Glutamatergic neuron (in vitro differentiated cells): ENCODE measurements around the gene DLEU7. TPM values are rescaled to one million over a fixed set of nuclear protein-coding genes. Genes with fewer than 3 reads are reported as not detected.

Experiments used
- DNase-seq: peaks from one replicate; pipeline ENCODE4 v3.0.0; 2022
- H3K27ac Mint-ChIP-seq: one replicate; pipeline ENCODE4 v1.8.0; 2020; ENCODE audit warnings: mild to moderate bottlenecking, mixed read lengths, inconsistent platforms; ENCODE audit not compliant: unreplicated experiment
- H3K27me3 Mint-ChIP-seq: one replicate; pipeline ENCODE4 v1.8.0; 2020; ENCODE audit warnings: mild to moderate bottlenecking, moderate library complexity, mixed read lengths, inconsistent platforms; ENCODE audit not compliant: unreplicated experiment
- H3K36me3 Mint-ChIP-seq: one replicate; pipeline ENCODE4 v1.8.0; 2020; ENCODE audit warnings: mild to moderate bottlenecking, mixed read lengths, inconsistent platforms; ENCODE audit not compliant: unreplicated experiment
- H3K4me1 Mint-ChIP-seq: one replicate; pipeline ENCODE4 v1.8.0; 2020; ENCODE audit warnings: mild to moderate bottlenecking, low read depth, mixed read lengths, inconsistent platforms; ENCODE audit not compliant: unreplicated experiment
- H3K4me3 Mint-ChIP-seq: one replicate; pipeline ENCODE4 v1.8.0; 2020; ENCODE audit warnings: mild to moderate bottlenecking, mixed read lengths, inconsistent platforms; ENCODE audit not compliant: unreplicated experiment
- H3K9me3 Mint-ChIP-seq: one replicate; pipeline ENCODE4 v1.8.0; 2020; ENCODE audit warnings: mild to moderate bottlenecking, moderate library complexity, mixed read lengths, inconsistent platforms; ENCODE audit not compliant: unreplicated experiment
- total RNA-seq: library from RNA; stranded (reverse); fragmentation: NEBNext Ultra II Directional; extraction: Animal tissue kit (Norgen Biotek cat#: 25700); gene quantifications from one replicate; pipeline ENCODE4 v1.2.1, GENCODE V29; 2021; ENCODE audit not compliant: unreplicated experiment
- TF ChIP-seq, protein P1 (sequence below): fragments of 200-600 bp; sonication (generic); IDR thresholded peaks from one replicate; pipeline ENCODE4 v1.5.0; 2021; ENCODE audit not compliant: partially characterized antibody, unreplicated experiment

The DLEU7 gene
- total RNA-seq, 1 donor from 2014 or later: 2.3 TPM

DNA sequence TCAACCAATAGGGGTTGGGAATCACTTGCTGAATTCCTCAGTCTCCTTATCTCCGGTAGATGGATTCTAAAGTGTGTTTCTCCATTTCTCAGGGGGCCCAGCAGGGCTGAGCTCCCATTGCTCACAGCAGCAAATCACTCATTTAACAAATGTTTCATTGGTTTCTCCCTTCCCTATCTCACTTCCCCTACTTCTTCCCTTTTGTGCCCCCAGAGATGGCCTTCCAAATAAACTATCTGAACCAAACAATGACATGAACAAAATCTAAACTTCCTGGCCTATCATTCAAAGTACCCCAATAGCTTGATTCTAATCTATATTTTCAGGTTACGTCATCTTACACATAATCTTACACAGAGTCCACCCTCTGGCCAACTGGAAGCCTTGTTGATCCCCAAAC lies 60.4 kb downstream of the DLEU7 start:
- no peaks in the 10 kb centered on the region for H3K9me3 Mint-ChIP-seq
- H3K4me1 Mint-ChIP-seq: no peaks in the 10 kb centered on the region
- H3K27ac Mint-ChIP-seq: no peak overlapping the region
- no peak for DNase-seq
- no peak overlapping the region for H3K4me3 Mint-ChIP-seq
- no peaks in the 10 kb centered on the region for H3K36me3 Mint-ChIP-seq
- H3K27me3 Mint-ChIP-seq: no peaks in the 10 kb centered on the region
- TF ChIP-seq, protein P1, sequence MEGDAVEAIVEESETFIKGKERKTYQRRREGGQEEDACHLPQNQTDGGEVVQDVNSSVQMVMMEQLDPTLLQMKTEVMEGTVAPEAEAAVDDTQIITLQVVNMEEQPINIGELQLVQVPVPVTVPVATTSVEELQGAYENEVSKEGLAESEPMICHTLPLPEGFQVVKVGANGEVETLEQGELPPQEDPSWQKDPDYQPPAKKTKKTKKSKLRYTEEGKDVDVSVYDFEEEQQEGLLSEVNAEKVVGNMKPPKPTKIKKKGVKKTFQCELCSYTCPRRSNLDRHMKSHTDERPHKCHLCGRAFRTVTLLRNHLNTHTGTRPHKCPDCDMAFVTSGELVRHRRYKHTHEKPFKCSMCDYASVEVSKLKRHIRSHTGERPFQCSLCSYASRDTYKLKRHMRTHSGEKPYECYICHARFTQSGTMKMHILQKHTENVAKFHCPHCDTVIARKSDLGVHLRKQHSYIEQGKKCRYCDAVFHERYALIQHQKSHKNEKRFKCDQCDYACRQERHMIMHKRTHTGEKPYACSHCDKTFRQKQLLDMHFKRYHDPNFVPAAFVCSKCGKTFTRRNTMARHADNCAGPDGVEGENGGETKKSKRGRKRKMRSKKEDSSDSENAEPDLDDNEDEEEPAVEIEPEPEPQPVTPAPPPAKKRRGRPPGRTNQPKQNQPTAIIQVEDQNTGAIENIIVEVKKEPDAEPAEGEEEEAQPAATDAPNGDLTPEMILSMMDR: no peak

DNA sequence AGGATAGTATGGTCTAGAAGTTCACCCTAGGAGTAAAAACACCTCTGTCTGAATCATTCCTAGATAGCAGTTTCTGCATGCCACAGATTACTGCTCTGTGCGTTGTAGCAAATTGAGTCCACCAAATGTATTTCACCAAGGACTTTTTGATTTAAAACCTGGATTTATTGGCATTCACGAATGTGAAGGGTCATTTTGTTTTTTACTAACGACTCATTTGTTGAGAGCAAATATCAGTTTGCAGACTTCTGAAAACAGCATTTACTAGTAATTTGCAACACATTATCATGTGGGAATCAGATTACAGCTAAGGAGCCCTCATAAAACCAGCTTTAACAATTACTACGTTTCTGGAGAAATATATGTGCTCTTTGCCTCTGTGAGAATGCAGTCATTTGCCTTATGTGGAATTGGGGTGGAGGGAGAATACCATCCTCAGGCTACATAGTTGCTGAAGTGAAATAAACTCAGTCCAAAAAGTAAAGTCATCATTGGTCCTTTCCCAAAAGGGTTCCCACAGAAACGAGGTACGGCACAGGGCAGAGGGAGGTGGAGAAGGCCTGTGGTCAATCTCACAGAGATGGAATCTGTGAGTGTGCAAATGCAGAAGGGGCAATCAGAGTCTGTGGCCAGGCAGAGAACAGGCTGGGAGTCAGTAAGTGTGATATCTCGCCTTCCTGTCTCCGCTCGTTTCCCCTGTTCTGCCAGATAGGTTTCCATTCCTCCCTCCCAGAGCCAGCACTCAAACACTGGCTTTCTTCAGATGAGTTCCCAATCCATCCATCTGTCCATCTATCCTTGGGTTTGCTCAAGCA lies 63.1 kb downstream of the DLEU7 start:
- DNase-seq: no peak
- no peaks in the 10 kb centered on the region for H3K27me3 Mint-ChIP-seq
- no peaks in the 10 kb centered on the region for H3K9me3 Mint-ChIP-seq
- H3K36me3 Mint-ChIP-seq: peaks cover 24% of the 10 kb centered on the region
- H3K4me1 Mint-ChIP-seq: no peaks in the 10 kb centered on the region
- H3K27ac Mint-ChIP-seq: no peak overlapping the region
- TF ChIP-seq, protein P1: no peak
- H3K4me3 Mint-ChIP-seq: no peak overlapping the region

DNA sequence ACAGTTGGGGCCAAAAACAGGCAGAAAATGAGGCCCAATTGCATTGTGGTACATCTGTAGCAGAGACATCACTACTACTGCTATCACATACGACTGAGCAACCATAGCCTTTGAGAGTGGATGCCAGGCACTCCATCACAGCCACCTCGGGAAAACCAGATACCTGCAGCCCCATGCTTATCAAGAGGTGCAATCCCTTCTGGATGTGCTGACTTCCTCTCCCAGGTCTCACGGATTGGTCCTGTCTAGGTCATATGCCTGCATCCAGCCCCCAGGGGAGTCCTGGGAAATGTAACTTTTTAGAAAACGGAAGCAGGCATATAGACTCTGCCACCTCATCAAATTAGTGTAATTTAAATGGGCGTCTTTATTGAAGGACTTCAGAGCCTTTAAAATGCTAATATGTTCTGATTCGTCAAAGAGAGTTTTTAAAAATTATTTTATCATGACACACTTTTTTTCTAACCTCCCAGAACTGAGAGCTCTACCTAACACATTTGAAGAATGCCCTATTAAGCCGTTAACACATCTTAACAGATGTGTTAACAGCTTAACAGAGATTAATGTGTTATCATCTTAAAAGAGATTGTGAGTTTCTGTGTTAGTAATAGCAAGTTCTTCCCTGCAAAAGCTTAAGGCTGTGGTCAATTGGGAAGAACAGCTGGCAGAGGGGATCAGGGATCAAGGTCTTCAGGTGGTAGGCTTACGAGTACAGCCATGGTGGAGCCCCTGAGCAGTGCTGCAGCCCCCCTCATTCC lies 63.9 kb downstream of the DLEU7 start:
- H3K27ac Mint-ChIP-seq: no peak overlapping the region
- H3K4me3 Mint-ChIP-seq: no peak overlapping the region
- H3K27me3 Mint-ChIP-seq: no peaks in the 10 kb centered on the region
- TF ChIP-seq, protein P1: no peak
- peaks cover 1% of the 10 kb centered on the region for H3K9me3 Mint-ChIP-seq
- DNase-seq: no peak
- no peaks in the 10 kb centered on the region for H3K4me1 Mint-ChIP-seq
- H3K36me3 Mint-ChIP-seq: peaks cover 31% of the 10 kb centered on the region

Other genes with a start within 250 kb of the DLEU7 start
- 10.4 TPM for gene RNASEH2B, start 66.1 kb upstream of the DLEU7 start, total RNA-seq